Measurements from ENCODE around the gene EML4.

EML4 gene

GRCh38 chr2:42205337-42205736, 36.2 kb downstream of the EML4 start:
- Histone ChIP-seq H3K9ac (ENCODE audit: low read length) (no peak overlapping the region), H3K9me3 (ENCODE audit: control insufficient read depth, low read length) (no peaks in the 10 kb centered on the region), H3K4me3 (ENCODE audit: low read length) (no peak overlapping the region), H3K27me3 (ENCODE audit: control insufficient read depth, insufficient read depth, low read length) (no peaks in the 10 kb centered on the region), H3K36me3 (ENCODE audit: control insufficient read depth, insufficient read depth, low read length) (no peaks in the 10 kb centered on the region), H3K4me1 (ENCODE audit: control insufficient read depth, insufficient read depth, low read length) (no peaks in the 10 kb centered on the region)

GRCh38 chr2:42207826-42208225, 38.7 kb downstream of the EML4 start:
- Histone ChIP-seq H3K9ac (ENCODE audit: low read length) (no peak overlapping the region), H3K36me3 (ENCODE audit: control insufficient read depth, insufficient read depth, low read length) (no peaks in the 10 kb centered on the region), H3K27me3 (ENCODE audit: control insufficient read depth, insufficient read depth, low read length) (no peaks in the 10 kb centered on the region), H3K4me1 (ENCODE audit: control insufficient read depth, insufficient read depth, low read length) (no peaks in the 10 kb centered on the region), H3K4me3 (ENCODE audit: low read length) (no peak overlapping the region), H3K9me3 (ENCODE audit: control insufficient read depth, low read length) (no peaks in the 10 kb centered on the region)

- no peaks in the 10 kb centered on the region for H3K9me3 ChIP-seq (ENCODE audit: control insufficient read depth, low read length)
- no peaks in the 10 kb centered on the region for H3K27me3 ChIP-seq (ENCODE audit: control insufficient read depth, insufficient read depth, low read length)
- H3K36me3 ChIP-seq (ENCODE audit: control insufficient read depth, insufficient read depth, low read length): no peaks in the 10 kb centered on the region
- no peak overlapping the region for H3K9ac ChIP-seq (ENCODE audit: low read length)
- no peak overlapping the region for H3K4me3 ChIP-seq (ENCODE audit: low read length)
- no peaks in the 10 kb centered on the region for H3K4me1 ChIP-seq (ENCODE audit: control insufficient read depth, insufficient read depth, low read length)
Observed at GRCh38 chr2:42210203-42210602, 41.0 kb downstream of the EML4 start.

- H3K27me3 ChIP-seq (ENCODE audit: control insufficient read depth, insufficient read depth, low read length): no peaks in the 10 kb centered on the region
- no peaks in the 10 kb centered on the region for H3K9me3 ChIP-seq (ENCODE audit: control insufficient read depth, low read length)
- no peak overlapping the region for H3K4me3 ChIP-seq (ENCODE audit: low read length)
- peaks cover under 1% of the 10 kb centered on the region for H3K4me1 ChIP-seq (ENCODE audit: control insufficient read depth, insufficient read depth, low read length)
- no peak overlapping the region for H3K9ac ChIP-seq (ENCODE audit: low read length)
- H3K36me3 ChIP-seq (ENCODE audit: control insufficient read depth, insufficient read depth, low read length): no peaks in the 10 kb centered on the region
Observed at GRCh38 chr2:42211291-42211690, 42.1 kb downstream of the EML4 start.

GRCh38 chr2:42214669-42215068, 45.5 kb downstream of the EML4 start:
- H3K9ac ChIP-seq (ENCODE audit: low read length): no peak overlapping the region
- H3K9me3 ChIP-seq (ENCODE audit: control insufficient read depth, low read length): no peaks in the 10 kb centered on the region
- no peaks in the 10 kb centered on the region for H3K36me3 ChIP-seq (ENCODE audit: control insufficient read depth, insufficient read depth, low read length)
- peaks cover 15% of the 10 kb centered on the region for H3K4me1 ChIP-seq (ENCODE audit: control insufficient read depth, insufficient read depth, low read length)
- H3K4me3 ChIP-seq (ENCODE audit: low read length): no peak overlapping the region
- H3K27me3 ChIP-seq (ENCODE audit: control insufficient read depth, insufficient read depth, low read length): no peaks in the 10 kb centered on the region

- Histone ChIP-seq H3K9ac (ENCODE audit: low read length) (no peak overlapping the region), H3K4me1 (ENCODE audit: control insufficient read depth, insufficient read depth, low read length) (peaks cover 22% of the 10 kb centered on the region), H3K4me3 (ENCODE audit: low read length) (no peak overlapping the region), H3K9me3 (ENCODE audit: control insufficient read depth, low read length) (no peaks in the 10 kb centered on the region), H3K27me3 (ENCODE audit: control insufficient read depth, insufficient read depth, low read length) (no peaks in the 10 kb centered on the region), H3K36me3 (ENCODE audit: control insufficient read depth, insufficient read depth, low read length) (no peaks in the 10 kb centered on the region)
Observed at GRCh38 chr2:42216694-42217093, 47.5 kb downstream of the EML4 start.

GRCh38 chr2:42217307-42217706, 48.2 kb downstream of the EML4 start:
- H3K4me3 ChIP-seq (ENCODE audit: low read length): no peak overlapping the region
- peaks cover 22% of the 10 kb centered on the region for H3K4me1 ChIP-seq (ENCODE audit: control insufficient read depth, insufficient read depth, low read length)
- no peaks in the 10 kb centered on the region for H3K36me3 ChIP-seq (ENCODE audit: control insufficient read depth, insufficient read depth, low read length)
- no peak overlapping the region for H3K9ac ChIP-seq (ENCODE audit: low read length)
- H3K9me3 ChIP-seq (ENCODE audit: control insufficient read depth, low read length): no peaks in the 10 kb centered on the region
- H3K27me3 ChIP-seq (ENCODE audit: control insufficient read depth, insufficient read depth, low read length): no peaks in the 10 kb centered on the region

GRCh38 chr2:42217914-42218313, 48.8 kb downstream of the EML4 start:
- no peak overlapping the region for H3K9ac ChIP-seq (ENCODE audit: low read length)
- no peaks in the 10 kb centered on the region for H3K36me3 ChIP-seq (ENCODE audit: control insufficient read depth, insufficient read depth, low read length)
- no peaks in the 10 kb centered on the region for H3K9me3 ChIP-seq (ENCODE audit: control insufficient read depth, low read length)
- H3K4me3 ChIP-seq (ENCODE audit: low read length): no peak overlapping the region
- no peaks in the 10 kb centered on the region for H3K27me3 ChIP-seq (ENCODE audit: control insufficient read depth, insufficient read depth, low read length)
- peaks cover 22% of the 10 kb centered on the region for H3K4me1 ChIP-seq (ENCODE audit: control insufficient read depth, insufficient read depth, low read length)

GRCh38 chr2:42218712-42219111, 49.6 kb downstream of the EML4 start:
- Histone ChIP-seq H3K9me3 (ENCODE audit: control insufficient read depth, low read length) (no peaks in the 10 kb centered on the region), H3K4me1 (ENCODE audit: control insufficient read depth, insufficient read depth, low read length) (peaks cover 22% of the 10 kb centered on the region), H3K9ac (ENCODE audit: low read length) (no peak overlapping the region), H3K36me3 (ENCODE audit: control insufficient read depth, insufficient read depth, low read length) (no peaks in the 10 kb centered on the region), H3K27me3 (ENCODE audit: control insufficient read depth, insufficient read depth, low read length) (no peaks in the 10 kb centered on the region), H3K4me3 (ENCODE audit: low read length) (no peak overlapping the region)

GRCh38 chr2:42219160-42219559, 50.0 kb downstream of the EML4 start:
- Histone ChIP-seq H3K9me3 (ENCODE audit: control insufficient read depth, low read length) (no peaks in the 10 kb centered on the region), H3K9ac (ENCODE audit: low read length) (no peak overlapping the region), H3K36me3 (ENCODE audit: control insufficient read depth, insufficient read depth, low read length) (no peaks in the 10 kb centered on the region), H3K4me3 (ENCODE audit: low read length) (no peak overlapping the region), H3K27me3 (ENCODE audit: control insufficient read depth, insufficient read depth, low read length) (no peaks in the 10 kb centered on the region), H3K4me1 (ENCODE audit: control insufficient read depth, insufficient read depth, low read length) (peaks cover 22% of the 10 kb centered on the region)

- H3K4me1 ChIP-seq (ENCODE audit: control insufficient read depth, insufficient read depth, low read length): peaks cover 22% of the 10 kb centered on the region
- H3K9ac ChIP-seq (ENCODE audit: low read length): no peak overlapping the region
- no peaks in the 10 kb centered on the region for H3K36me3 ChIP-seq (ENCODE audit: control insufficient read depth, insufficient read depth, low read length)
- no peaks in the 10 kb centered on the region for H3K9me3 ChIP-seq (ENCODE audit: control insufficient read depth, low read length)
- H3K27me3 ChIP-seq (ENCODE audit: control insufficient read depth, insufficient read depth, low read length): no peaks in the 10 kb centered on the region
- no peak overlapping the region for H3K4me3 ChIP-seq (ENCODE audit: low read length)
Observed at GRCh38 chr2:42220566-42220965, 51.4 kb downstream of the EML4 start.

GRCh38 chr2:42223067-42223854, 54.1 kb downstream of the EML4 start:
- Histone ChIP-seq H3K9ac (ENCODE audit: low read length) (no peak overlapping the region), H3K4me3 (ENCODE audit: low read length) (no peak overlapping the region), H3K27me3 (ENCODE audit: control insufficient read depth, insufficient read depth, low read length) (no peaks in the 10 kb centered on the region)

GRCh38 chr2:42223855-42224268, 54.7 kb downstream of the EML4 start:
- Histone ChIP-seq H3K27me3 (ENCODE audit: control insufficient read depth, insufficient read depth, low read length) (no peaks in the 10 kb centered on the region), H3K9ac (ENCODE audit: low read length) (no peak overlapping the region), H3K4me3 (ENCODE audit: low read length) (no peak overlapping the region), H3K9me3 (ENCODE audit: control insufficient read depth, low read length) (no peaks in the 10 kb centered on the region), H3K36me3 (ENCODE audit: control insufficient read depth, insufficient read depth, low read length) (no peaks in the 10 kb centered on the region), H3K4me1 (ENCODE audit: control insufficient read depth, insufficient read depth, low read length) (peaks cover 6% of the 10 kb centered on the region)

More at GRCh38 chr2:42223067-42223854, 54.1 kb downstream of the EML4 start:
- Histone ChIP-seq H3K9me3 (ENCODE audit: control insufficient read depth, low read length) (no peaks in the 10 kb centered on the region), H3K4me1 (ENCODE audit: control insufficient read depth, insufficient read depth, low read length) (peaks cover 6% of the 10 kb centered on the region), H3K36me3 (ENCODE audit: control insufficient read depth, insufficient read depth, low read length) (no peaks in the 10 kb centered on the region)
